Inflammatory macrophage (primary cell): ENCODE results near the gene PPP5C.

Experiments
- DNase-seq, 2 donors: peaks; one replicate each; pipeline ENCODE4 v3.0.0-alpha.2; 2020 to 2022

Gene PPP5C

DNA sequence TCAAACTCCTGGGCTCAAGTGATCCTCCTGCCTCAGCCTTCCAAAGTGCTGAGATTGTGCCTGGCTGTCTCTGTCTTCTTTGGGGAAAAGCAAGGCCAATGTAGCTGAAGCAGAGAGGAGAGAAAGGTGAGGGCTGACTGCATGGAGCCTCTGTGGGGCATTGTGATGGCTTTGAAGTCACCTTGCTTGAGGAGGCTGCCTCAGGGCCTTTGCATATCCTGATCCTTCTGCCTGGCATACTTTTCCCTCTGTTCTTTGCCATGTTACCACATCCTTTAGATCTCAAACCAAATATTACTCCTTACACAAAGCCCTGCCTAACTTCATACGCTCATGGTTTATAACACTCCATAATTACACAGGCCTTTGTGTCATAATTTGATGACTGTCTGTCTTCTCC lies 9.4 kb upstream of the PPP5C start:
- no peak for DNase-seq

DNA sequence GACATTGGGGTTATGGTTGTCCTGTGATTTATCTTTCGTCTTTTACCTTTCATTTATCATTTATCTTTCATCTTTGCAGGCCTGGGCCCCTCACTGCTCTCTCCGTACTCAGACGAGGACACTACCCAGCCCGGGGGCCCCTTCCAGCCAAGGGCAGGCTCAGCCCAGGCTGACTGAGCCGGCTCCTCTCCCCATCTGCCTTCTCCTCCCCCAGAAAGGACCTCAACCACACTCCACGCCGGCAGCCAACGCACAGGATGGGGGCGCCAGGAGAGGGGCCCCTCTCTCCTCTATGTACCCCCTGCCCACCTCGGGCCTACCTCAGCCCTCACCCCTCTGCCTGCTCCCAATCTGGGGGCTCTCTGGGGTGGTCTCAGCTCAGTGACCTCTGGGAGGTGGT lies 7.4 kb upstream of the PPP5C start:
- DNase-seq: no peak

GRCh38 chr19:46340051-46340659 lies 6.7 kb upstream of the PPP5C start:
- DNase-seq: peak; percentile 12 to 15

DNA sequence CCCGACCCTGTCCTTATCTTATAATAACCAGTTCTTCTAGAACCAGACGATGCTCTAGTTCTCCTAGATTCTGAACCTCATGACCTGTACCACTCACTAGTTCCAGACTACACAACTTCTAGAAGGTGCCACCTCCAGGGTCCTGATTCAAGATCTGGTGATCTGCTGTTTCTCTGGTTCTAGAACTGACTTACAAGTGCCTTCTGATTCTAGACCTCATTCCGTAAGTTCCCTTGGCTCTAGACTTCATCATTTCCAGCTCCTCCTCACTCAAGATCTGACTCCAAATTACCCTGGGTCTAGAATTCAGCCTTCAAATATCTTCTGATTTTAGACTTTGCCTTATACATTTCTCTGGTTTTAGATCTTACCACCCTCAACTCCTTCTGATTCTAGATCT lies 5.0 kb upstream of the PPP5C start:
- no peak for DNase-seq

DNA sequence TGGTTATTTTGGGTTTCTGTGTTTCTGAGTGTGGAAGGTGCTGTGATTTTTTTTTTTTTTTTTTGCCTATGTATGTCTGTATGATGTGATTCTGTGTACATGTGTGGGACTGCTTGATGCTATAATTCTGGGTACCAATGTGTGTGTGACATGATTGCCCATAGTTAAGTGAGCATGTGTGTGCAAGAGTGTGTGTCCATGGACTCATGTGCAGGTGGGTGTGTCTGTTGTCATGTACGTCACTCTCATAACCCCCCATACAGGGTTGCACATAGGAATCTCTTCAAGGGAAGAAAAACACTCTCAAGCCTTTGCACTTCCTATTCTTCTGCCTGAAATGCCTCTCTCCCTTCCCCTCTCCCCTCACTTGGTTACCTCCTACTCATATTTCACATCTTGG lies 2.5 kb upstream of the PPP5C start:
- DNase-seq: peak in 1 of 2 donors; percentile 3

DNA sequence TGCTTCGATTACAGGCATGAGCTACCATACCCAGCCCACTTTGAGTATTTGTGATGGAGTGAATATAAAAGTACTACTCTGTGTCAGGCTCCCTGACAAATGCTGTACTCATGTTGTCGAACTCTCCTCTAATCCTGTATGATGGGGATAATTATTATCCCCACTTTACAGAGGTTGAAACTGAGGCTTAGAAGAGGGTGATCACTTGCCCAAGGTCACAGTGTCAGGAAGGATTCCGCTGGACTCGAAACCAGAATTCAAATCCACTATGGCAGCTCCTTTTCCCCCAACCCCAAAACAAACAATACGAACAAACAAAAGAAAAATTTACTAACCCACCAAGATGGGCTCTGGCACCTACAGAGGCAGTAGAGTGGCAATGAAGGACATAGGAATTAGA lies 1.7 kb upstream of the PPP5C start:
- DNase-seq: no peak

DNA sequence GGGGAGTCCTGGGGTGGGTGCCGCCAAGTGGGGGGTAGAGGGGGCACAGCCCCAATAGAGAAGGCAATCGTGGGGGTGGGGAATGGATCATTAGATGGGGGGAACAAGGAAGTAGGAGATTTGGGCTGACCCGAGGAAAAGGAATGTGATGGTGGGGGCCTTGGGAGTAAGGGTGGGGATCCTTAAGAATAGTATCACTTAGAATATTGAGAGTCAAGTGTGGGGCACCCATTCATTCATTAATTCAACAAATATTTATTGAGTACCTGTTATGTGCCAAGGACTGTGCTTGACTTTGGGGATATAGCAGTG lies 641 bp downstream of the PPP5C start:
- no peak for DNase-seq

DNA sequence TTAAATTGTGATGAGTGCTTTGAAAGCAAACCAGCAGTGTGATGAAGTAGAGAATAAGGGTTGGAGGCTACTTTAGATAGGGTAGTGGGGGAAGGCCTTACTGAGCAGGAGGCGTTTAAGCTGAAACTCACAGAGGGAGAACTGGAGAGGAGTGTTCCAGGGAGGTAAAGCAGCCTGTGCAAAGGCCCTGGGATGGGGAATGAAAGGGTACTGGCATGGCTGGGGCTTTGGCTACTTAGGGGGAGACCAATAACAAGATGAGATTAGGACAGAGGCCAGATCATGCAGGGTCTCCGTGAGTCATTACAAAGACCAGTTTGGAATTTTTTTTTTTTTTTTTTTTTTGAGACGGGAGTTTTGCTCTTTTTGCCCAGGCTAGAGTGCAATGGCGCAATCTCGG lies 1.1 kb downstream of the PPP5C start:
- DNase-seq: no peak

- no peak for DNase-seq
Measured at GRCh38 chr19:46349311-46349993, 2.6 kb downstream of the PPP5C start.

- DNase-seq: no peak
Measured at GRCh38 chr19:46350029-46350757, 3.3 kb downstream of the PPP5C start.

DNA sequence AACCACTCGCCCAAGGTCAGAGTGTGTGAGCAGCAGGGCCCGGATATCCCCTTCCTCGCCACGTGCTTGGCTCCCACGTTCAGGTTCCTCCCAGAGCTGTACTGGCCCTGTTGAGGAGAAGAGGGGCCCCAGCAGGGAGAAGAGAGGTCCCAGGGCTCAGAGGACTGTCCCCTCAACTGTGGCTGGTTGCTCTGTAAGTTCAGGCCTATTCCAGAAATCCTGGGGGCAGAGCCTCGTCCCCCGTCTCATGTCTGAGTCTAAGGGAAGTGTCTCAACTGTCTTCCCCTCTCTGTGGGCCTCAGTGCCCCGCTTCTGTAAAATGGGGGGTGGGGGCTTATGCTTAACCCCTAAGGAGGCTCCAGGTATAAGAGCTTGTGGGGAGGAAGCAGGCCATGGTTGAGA lies 3.9 kb downstream of the PPP5C start:
- DNase-seq: peak; percentile 46 to 63

DNA sequence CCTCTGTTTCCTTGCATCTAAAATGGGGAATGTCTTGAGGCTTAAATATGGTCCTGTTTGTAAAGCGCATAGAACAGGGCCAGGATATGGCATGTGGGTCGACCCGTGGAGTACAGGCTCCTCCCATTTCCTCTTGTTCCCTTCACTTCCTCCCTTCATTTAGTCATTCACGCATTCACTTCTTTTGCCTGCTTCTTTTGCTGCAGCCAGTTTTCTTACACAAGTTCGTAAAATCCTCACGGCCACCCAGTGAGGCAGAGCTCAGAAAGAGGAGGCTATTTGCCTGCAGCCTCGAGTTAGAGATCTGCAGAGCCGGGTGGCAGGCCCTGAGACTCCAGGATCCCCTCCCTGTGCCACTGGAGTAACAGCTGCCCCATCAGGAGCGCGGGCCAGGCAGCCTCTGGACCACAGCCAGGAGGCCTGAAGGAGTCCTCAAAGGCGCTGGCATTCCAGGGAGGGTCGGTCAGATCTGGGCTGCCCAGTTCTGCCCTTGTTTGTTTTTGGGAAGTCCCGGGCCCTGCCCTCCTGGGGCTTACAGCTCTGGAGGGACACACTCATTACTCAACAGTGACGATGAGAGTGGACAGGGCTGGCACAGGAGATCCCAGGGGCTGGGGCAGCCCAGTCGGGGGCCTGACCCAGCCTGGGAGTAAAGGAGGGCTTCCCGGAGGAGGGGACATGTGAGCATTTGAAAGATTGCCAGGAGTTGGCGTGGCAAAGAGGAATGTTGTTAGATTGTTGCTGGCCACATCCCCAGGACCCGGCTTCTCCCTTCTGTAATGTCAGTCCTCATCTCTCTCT lies 4.6 kb downstream of the PPP5C start:
- peak in 1 of 2 donors; percentile 5 for DNase-seq

GRCh38 chr19:46353730-46354528 lies 7.0 kb downstream of the PPP5C start:
- no peak for DNase-seq

DNA sequence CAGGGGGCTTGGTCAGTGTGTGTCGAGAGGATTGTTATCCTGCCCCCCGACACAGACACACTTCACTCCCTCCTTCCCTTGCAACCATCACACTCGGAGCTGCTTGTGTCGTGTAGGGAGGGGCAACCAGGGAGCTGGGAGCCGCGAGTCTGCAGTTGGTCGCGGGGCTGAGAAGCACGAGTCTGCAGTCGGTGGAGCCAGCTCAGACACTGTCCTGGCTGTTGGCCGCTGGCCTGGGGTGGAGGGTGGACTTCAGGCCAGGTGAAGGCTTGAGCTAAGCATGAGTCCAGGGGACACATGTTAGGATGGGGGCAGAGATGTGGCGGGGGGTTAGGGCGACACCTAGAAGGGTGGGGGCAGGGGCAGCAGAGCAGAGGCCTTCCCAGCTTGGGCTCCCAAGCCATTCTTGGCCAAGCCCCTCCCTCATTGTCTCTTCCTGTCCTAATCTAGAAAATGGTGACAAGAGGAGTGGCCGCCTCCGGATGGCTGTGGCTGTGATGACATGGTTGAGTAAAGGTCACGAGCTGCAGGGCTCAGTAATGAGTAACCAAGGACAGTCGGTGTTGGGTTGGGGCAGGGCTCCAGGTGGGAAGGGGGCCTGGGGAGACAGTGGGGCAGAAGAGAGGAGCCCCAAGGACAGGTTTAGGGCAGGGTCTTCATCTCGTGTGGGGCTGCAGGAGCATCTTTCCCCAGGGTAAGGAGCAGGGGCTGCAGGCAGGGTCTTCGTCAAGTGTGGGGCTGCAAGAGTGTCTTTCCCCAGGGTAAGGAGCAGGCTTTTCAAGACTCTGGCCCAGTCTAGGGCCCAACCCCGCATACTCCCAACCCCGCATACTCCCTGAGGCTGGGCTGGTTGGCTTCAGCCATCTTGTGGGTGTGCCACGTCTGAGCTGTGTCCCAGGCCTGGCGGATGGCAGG lies 8.6 kb downstream of the PPP5C start:
- peak in 1 of 2 donors; percentile 21 for DNase-seq

GRCh38 chr19:46356149-46357055 lies 9.5 kb downstream of the PPP5C start:
- DNase-seq: no peak

GRCh38 chr19:46357846-46358583 lies 11.1 kb downstream of the PPP5C start:
- no peak for DNase-seq

DNA sequence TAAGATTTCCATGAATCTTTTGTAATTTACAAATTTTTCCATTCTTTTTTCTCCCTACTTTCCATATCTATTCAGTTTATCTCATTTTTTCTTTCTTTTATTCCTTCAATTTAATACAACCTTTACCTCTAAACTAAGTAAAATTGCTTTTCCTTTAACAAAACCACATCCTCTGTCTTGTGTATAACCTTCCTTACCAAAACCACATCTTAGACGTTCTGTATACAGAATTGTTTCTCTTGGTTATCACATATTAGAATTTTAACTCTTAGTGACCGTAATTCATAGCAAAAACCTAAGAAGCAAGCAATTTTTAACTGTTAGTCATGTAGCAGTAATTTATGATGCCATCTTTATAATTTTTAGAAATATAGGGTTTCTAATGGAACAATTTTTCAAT lies 15.0 kb downstream of the PPP5C start:
- DNase-seq: no peak

- DNase-seq: no peak
Measured at GRCh38 chr19:46364359-46364758, 17.5 kb downstream of the PPP5C start.

DNA sequence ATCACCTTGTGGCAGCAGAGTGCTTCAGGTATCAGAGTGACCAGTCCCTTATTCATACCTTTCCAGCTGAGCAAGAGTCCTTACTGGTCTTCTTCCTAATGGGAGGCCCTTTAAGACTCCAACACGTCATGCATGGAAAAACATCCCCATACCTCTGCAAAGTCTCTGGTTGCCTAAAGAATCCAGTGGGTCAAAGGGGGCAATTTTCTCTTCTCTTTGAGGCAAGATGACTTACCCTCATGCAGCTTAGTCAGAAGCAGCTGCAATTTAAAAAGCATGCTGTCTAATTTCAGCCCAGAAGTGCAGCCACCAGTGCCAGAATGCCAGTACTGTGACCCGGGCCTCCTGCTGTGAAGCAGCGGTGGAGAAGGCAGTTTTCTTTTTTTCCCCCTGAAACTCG lies 18.7 kb downstream of the PPP5C start:
- DNase-seq: no peak
